Thoracic aorta (tissue), 2 donors: ENCODE measurements around the gene TM2D1. TPM values are rescaled to one million over a fixed set of nuclear protein-coding genes. Genes with fewer than 3 reads are reported as not detected.

Experiments used
- ATAC-seq: fragments of 150-250 bp; one replicate; pipeline ENCODE4 v1.8.0; 2017; ENCODE audit warnings: low read depth; ENCODE audit not compliant: insufficient number of reproducible peaks, low FRiP score
- DNase-seq: peaks from one replicate; pipeline ENCODE4 v3.0.0-alpha.2; 2020; ENCODE audit warnings: low spot score
- H3K27ac ChIP-seq, 2 donors: fragments of 200-600 bp; sonication (generic); 1 replicate in 1 of 2; 2 replicates in 1 of 2; pipeline ENCODE4 v1.5.1; 2016; ENCODE audit warnings: mild to moderate bottlenecking in 2 of 2, moderate library complexity in 2 of 2
- H3K27me3 ChIP-seq: fragments of 200-600 bp; sonication (generic); replicated peaks from 2 replicates; pipeline ENCODE4 v1.6.0; 2016; ENCODE audit warnings: mild to moderate bottlenecking; ENCODE audit not compliant: insufficient read depth
- H3K36me3 ChIP-seq: fragments of 200-600 bp; sonication (generic); one replicate; pipeline ENCODE4 v1.5.1; 2016
- H3K4me1 ChIP-seq, 2 donors: fragments of 200-600 bp; sonication (generic); 1 replicate in 1 of 2; 2 replicates in 1 of 2; pipeline versions ENCODE4 v1.5.1 to v1.6.0; 2016; ENCODE audit warnings: low read depth in 2 of 2, mild to moderate bottlenecking in 1 of 2; ENCODE audit not compliant: control insufficient read depth in 1 of 2
- H3K4me3 ChIP-seq: fragments of 200-600 bp; sonication (generic); 2 replicates; pipeline ENCODE4 v1.5.1; 2016; ENCODE audit warnings: mild to moderate bottlenecking
- H3K9me3 ChIP-seq: fragments of 200-600 bp; sonication (generic); 2 replicates; pipeline ENCODE4 v1.5.1; 2016
- CTCF ChIP-seq: fragments of 200-600 bp; sonication (generic); IDR thresholded peaks from one replicate; pipeline ENCODE4 v1.5.1; 2019; ENCODE audit warnings: antibody characterized with exemption
- total RNA-seq, 2 donors: library from RNA; depleted of rRNA; stranded (reverse); fragments of >200 nt; gene quantifications; one replicate each; pipeline versions ENCODE4 v1.1.0 to v1.2.3, GENCODE V29; 2016

The TM2D1 gene
- total RNA-seq, 2 donors from 2014 or later: 93.7 to 114 TPM

- DNase-seq: no peak
- H3K27me3 ChIP-seq: no peaks in the 10 kb centered on the region
- no peak for TF ChIP-seq CTCF
- H3K4me3 ChIP-seq: peak overlapping the region; percentile 78
- ATAC-seq: no peak
- H3K36me3 ChIP-seq: no peaks in the 10 kb centered on the region
- H3K27ac ChIP-seq: peak overlapping the region; percentile 92 to 99
- no peaks in the 10 kb centered on the region for H3K9me3 ChIP-seq
- peaks cover 21 to 48% of the 10 kb centered on the region in 2 donors for H3K4me1 ChIP-seq
These were observed 19.0 kb upstream of the TM2D1 start for GRCh38 chr1:61743716-61744580.

- no peak for DNase-seq
- no peaks in the 10 kb centered on the region for H3K36me3 ChIP-seq
- ATAC-seq: no peak
- H3K27ac ChIP-seq: peak overlapping the region; percentile 92 to 99
- no peaks in the 10 kb centered on the region for H3K27me3 ChIP-seq
- no peak for TF ChIP-seq CTCF
- peaks cover 21 to 48% of the 10 kb centered on the region in 2 donors for H3K4me1 ChIP-seq
- peak overlapping the region; percentile 78 for H3K4me3 ChIP-seq
- no peaks in the 10 kb centered on the region for H3K9me3 ChIP-seq
These were observed 18.4 kb upstream of the TM2D1 start for GRCh38 chr1:61743431-61743705.

- Histone ChIP-seq H3K4me3 (peak overlapping the region; percentile 78), H3K4me1 (peaks cover 21 to 47% of the 10 kb centered on the region in 2 donors), H3K27me3 (no peaks in the 10 kb centered on the region), H3K27ac (peak overlapping the region; percentile 92 to 99), H3K36me3 (no peaks in the 10 kb centered on the region), H3K9me3 (no peaks in the 10 kb centered on the region)
- no peak for DNase-seq
- TF ChIP-seq CTCF: no peak
- peak; percentile 81 for ATAC-seq
These were observed 17.9 kb upstream of the TM2D1 start for GRCh38 chr1:61742620-61743430.

- Histone ChIP-seq H3K9me3 (no peaks in the 10 kb centered on the region), H3K27ac (peak within 1 kb of the TSS; percentile 92 to 99), H3K27me3 (no peaks in the 10 kb centered on the region), H3K4me3 (peak within 1 kb of the TSS; percentile 78), H3K4me1 (peaks cover 18 to 38% of the 10 kb centered on the region in 2 donors), H3K36me3 (no peaks in the 10 kb centered on the region)
- no peak for DNase-seq
- no peak for TF ChIP-seq CTCF
- peak; percentile 27 for ATAC-seq
These were observed 17.0 kb upstream of the TM2D1 start, which contains the start of gene PATJ for GRCh38 chr1:61741711-61742619. PATJ (plus strand) TSS chr1:61742480; CDS start chr1:61762893, 20,413 bp downstream.
